ENCODE measurements around the gene LRRC3.

- TF ChIP-seq ISL1 (CRISPR knock-in tag; IDR thresholded peaks at IDR 0.05) (no peak), ARNTL (CRISPR knock-in tag; IDR thresholded peaks at IDR 0.05; ENCODE audit: borderline replicate concordance, low read depth) (no peak), ZFP3 (CRISPR knock-in tag; IDR thresholded peaks at IDR 0.05) (no peak), ZFP30 (CRISPR knock-in tag; IDR thresholded peaks at IDR 0.05) (no peak), TCF4 (CRISPR knock-in tag; IDR thresholded peaks at IDR 0.05; ENCODE audit: borderline replicate concordance) (no peak), ZNF8 (CRISPR knock-in tag; IDR thresholded peaks at IDR 0.05) (no peak), TSHZ2 (CRISPR knock-in tag; IDR thresholded peaks at IDR 0.05) (no peak), RARB (CRISPR knock-in tag; IDR thresholded peaks at IDR 0.05) (no peak), PPARA (CRISPR knock-in tag; IDR thresholded peaks at IDR 0.05; ENCODE audit: borderline replicate concordance) (no peak), BACH2 (CRISPR knock-in tag; IDR thresholded peaks at IDR 0.05; ENCODE audit: borderline replicate concordance) (no peak), ZC3H10 (CRISPR knock-in tag; IDR thresholded peaks at IDR 0.05) (no peak), PATZ1 (CRISPR knock-in tag; IDR thresholded peaks at IDR 0.05; ENCODE audit: borderline replicate concordance) (no peak), ESRRG (CRISPR knock-in tag; IDR thresholded peaks at IDR 0.05) (no peak)
These were observed 34.7 kb upstream of the LRRC3 start for GRCh38 chr21:44420416-44421205.
